Activated CD4-positive, alpha-beta memory T cell treated with anti-CD3 and anti-CD28 coated beads, Interleukin-2, amount 10 ng/mL, durations not matched to agents 7 days and 5 days (primary cell): Measurements from ENCODE around the gene MAP1LC3B2. TPM values are rescaled to one million over a fixed set of nuclear protein-coding genes. Genes with fewer than 3 reads are reported as not detected.

ENCODE experiments used
- CTCF ChIA-PET: fragments of 350-600 bp; sonication (Branson Sonifier 250); formaldehyde crosslinking; loops from one replicate; lab custom pipeline; 2021; ENCODE audit warnings: antibody characterized with exemption, inconsistent platforms; lab: Charles Lee
- POLR2A ChIA-PET: fragments of 350-600 bp; sonication (Branson Sonifier 250); formaldehyde crosslinking; loops from one replicate; lab custom pipeline; 2021; ENCODE audit warnings: antibody characterized with exemption; lab: Charles Lee
- DNase-seq: peaks from one replicate; pipeline ENCODE4 v3.0.0-alpha.2; 2020
- H3K27ac Mint-ChIP-seq: one replicate; pipeline ENCODE4 v1.8.0; 2021; ENCODE audit warnings: mild to moderate bottlenecking, mixed read lengths
- H3K27me3 Mint-ChIP-seq: one replicate; pipeline ENCODE4 v1.8.0; 2021; ENCODE audit warnings: mixed read lengths
- H3K36me3 Mint-ChIP-seq: one replicate; pipeline ENCODE4 v1.8.0; 2021; ENCODE audit warnings: low read depth, mixed read lengths
- H3K4me1 Mint-ChIP-seq: one replicate; pipeline ENCODE4 v1.8.0; 2021; ENCODE audit warnings: mixed read lengths
- H3K4me3 Mint-ChIP-seq: one replicate; pipeline ENCODE4 v1.8.0; 2021; ENCODE audit warnings: mild to moderate bottlenecking, mixed read lengths
- H3K9me3 Mint-ChIP-seq: one replicate; pipeline ENCODE4 v1.8.0; 2021; ENCODE audit warnings: mixed read lengths
- total RNA-seq, 2 experiments: library from RNA; stranded (reverse); gene quantifications; one replicate each; pipeline ENCODE4 v1.2.3, GENCODE V29; 2021

The MAP1LC3B2 gene
- total RNA-seq, 2 experiments from 2014 or later = 0.68 to 0.83 TPM

GRCh38 chr12:116539905-116540482 lies 19.2 kb upstream of the MAP1LC3B2 start:
- H3K36me3 Mint-ChIP-seq = no peaks in the 10 kb centered on the region
- ChIA-PET CTCF (no interaction called here), POLR2A (interaction anchor here (0.7 kb wide), 1 partner anchor 35 kb away, joined by 3 read pairs; no protein-coding TSS in a partner anchor)
- H3K27ac Mint-ChIP-seq = no peak overlapping the region
- no peak overlapping the region for H3K4me3 Mint-ChIP-seq
- H3K9me3 Mint-ChIP-seq = no peaks in the 10 kb centered on the region
- DNase-seq = no peak
- peaks cover 29% of the 10 kb centered on the region for H3K4me1 Mint-ChIP-seq
- peaks cover 4% of the 10 kb centered on the region for H3K27me3 Mint-ChIP-seq

GRCh38 chr12:116540622-116541152 lies 18.5 kb upstream of the MAP1LC3B2 start:
- CTCF ChIA-PET = no interaction called here
- no peaks in the 10 kb centered on the region for H3K9me3 Mint-ChIP-seq
- no peaks in the 10 kb centered on the region for H3K36me3 Mint-ChIP-seq
- H3K27me3 Mint-ChIP-seq = peaks cover 4% of the 10 kb centered on the region
- no peak overlapping the region for H3K4me3 Mint-ChIP-seq
- H3K27ac Mint-ChIP-seq = no peak overlapping the region
- POLR2A ChIA-PET = no interaction called here
- no peak for DNase-seq
- peaks cover 29% of the 10 kb centered on the region for H3K4me1 Mint-ChIP-seq

- Mint-ChIP-seq H3K9me3 (no peaks in the 10 kb centered on the region), H3K27me3 (peaks cover 2% of the 10 kb centered on the region)
- CTCF ChIA-PET = no interaction called here
These were observed 17.4 kb upstream of the MAP1LC3B2 start for GRCh38 chr12:116541547-116542344.

GRCh38 chr12:116542345-116542956 lies 16.7 kb upstream of the MAP1LC3B2 start:
- DNase-seq = no peak
- H3K4me3 Mint-ChIP-seq = no peak overlapping the region
- ChIA-PET CTCF (no interaction called here), POLR2A (no interaction called here)
- peaks cover 2% of the 10 kb centered on the region for H3K27me3 Mint-ChIP-seq
- H3K9me3 Mint-ChIP-seq = no peaks in the 10 kb centered on the region
- peaks cover 16% of the 10 kb centered on the region for H3K4me1 Mint-ChIP-seq
- H3K27ac Mint-ChIP-seq = no peak overlapping the region
- H3K36me3 Mint-ChIP-seq = no peaks in the 10 kb centered on the region

More at GRCh38 chr12:116541547-116542344, 17.4 kb upstream of the MAP1LC3B2 start:
- Mint-ChIP-seq H3K36me3 (no peaks in the 10 kb centered on the region), H3K27ac (no peak overlapping the region), H3K4me3 (no peak overlapping the region), H3K4me1 (peaks cover 23% of the 10 kb centered on the region)
- POLR2A ChIA-PET = no interaction called here
- no peak for DNase-seq

GRCh38 chr12:116544656-116545055 lies 14.5 kb upstream of the MAP1LC3B2 start:
- Mint-ChIP-seq H3K4me3 (no peak overlapping the region), H3K9me3 (no peaks in the 10 kb centered on the region), H3K36me3 (no peaks in the 10 kb centered on the region), H3K4me1 (no peaks in the 10 kb centered on the region), H3K27ac (no peak overlapping the region), H3K27me3 (peaks cover 2% of the 10 kb centered on the region)
- CTCF ChIA-PET = interaction anchor here (0.6 kb wide), 1 partner anchor 11 kb away, joined by 3 read pairs; no protein-coding TSS in a partner anchor
- POLR2A ChIA-PET = no interaction called here
- no peak for DNase-seq

- no peak overlapping the region for H3K27ac Mint-ChIP-seq
- no peak overlapping the region for H3K4me3 Mint-ChIP-seq
- ChIA-PET POLR2A (no interaction called here), CTCF (interaction anchor here (0.6 kb wide), 1 partner anchor 12 kb away, joined by 3 read pairs; no protein-coding TSS in a partner anchor)
- DNase-seq = no peak
- H3K36me3 Mint-ChIP-seq = no peaks in the 10 kb centered on the region
- no peaks in the 10 kb centered on the region for H3K9me3 Mint-ChIP-seq
- H3K27me3 Mint-ChIP-seq = peaks cover 2% of the 10 kb centered on the region
- H3K4me1 Mint-ChIP-seq = no peaks in the 10 kb centered on the region
These were observed 14.0 kb upstream of the MAP1LC3B2 start for GRCh38 chr12:116545144-116545543.

GRCh38 chr12:116545936-116546335 lies 13.2 kb upstream of the MAP1LC3B2 start:
- H3K9me3 Mint-ChIP-seq = no peaks in the 10 kb centered on the region
- peaks cover 2% of the 10 kb centered on the region for H3K27me3 Mint-ChIP-seq
- no peaks in the 10 kb centered on the region for H3K4me1 Mint-ChIP-seq
- H3K36me3 Mint-ChIP-seq = no peaks in the 10 kb centered on the region
- CTCF ChIA-PET = interaction anchor here (1.0 kb wide), 1 partner anchor 15 kb away, joined by 4 read pairs; no protein-coding TSS in a partner anchor
- DNase-seq = no peak
- H3K4me3 Mint-ChIP-seq = no peak overlapping the region
- POLR2A ChIA-PET = no interaction called here
- no peak overlapping the region for H3K27ac Mint-ChIP-seq

- no peak overlapping the region for H3K27ac Mint-ChIP-seq
- H3K36me3 Mint-ChIP-seq = no peaks in the 10 kb centered on the region
- H3K27me3 Mint-ChIP-seq = peaks cover 2% of the 10 kb centered on the region
- no peak overlapping the region for H3K4me3 Mint-ChIP-seq
- ChIA-PET CTCF (interaction anchor here (1.6 kb wide), 1 partner anchor 12 kb away, joined by 3 read pairs; no protein-coding TSS in a partner anchor), POLR2A (interaction anchor here (0.9 kb wide), 1 partner anchor 12 kb away, joined by 4 read pairs; the partner anchor contains the start of gene MAP1LC3B2)
- DNase-seq = no peak
- H3K4me1 Mint-ChIP-seq = no peaks in the 10 kb centered on the region
- no peaks in the 10 kb centered on the region for H3K9me3 Mint-ChIP-seq
These were observed 11.2 kb upstream of the MAP1LC3B2 start for GRCh38 chr12:116547955-116548501.

- Mint-ChIP-seq H3K9me3 (no peaks in the 10 kb centered on the region), H3K4me1 (no peaks in the 10 kb centered on the region), H3K27ac (no peak overlapping the region), H3K4me3 (no peak overlapping the region), H3K36me3 (no peaks in the 10 kb centered on the region), H3K27me3 (peaks cover 2% of the 10 kb centered on the region)
- DNase-seq = no peak
- CTCF ChIA-PET = no interaction called here
- POLR2A ChIA-PET = no interaction called here
These were observed 9.2 kb upstream of the MAP1LC3B2 start for GRCh38 chr12:116549993-116550392.

GRCh38 chr12:116551151-116551550 lies 8.0 kb upstream of the MAP1LC3B2 start:
- ChIA-PET POLR2A (no interaction called here), CTCF (no interaction called here)
- H3K4me1 Mint-ChIP-seq = no peaks in the 10 kb centered on the region

GRCh38 chr12:116551619-116551951 lies 7.6 kb upstream of the MAP1LC3B2 start:
- Mint-ChIP-seq H3K4me1 (no peaks in the 10 kb centered on the region), H3K9me3 (no peaks in the 10 kb centered on the region), H3K4me3 (no peak overlapping the region), H3K36me3 (no peaks in the 10 kb centered on the region), H3K27me3 (peaks cover 11% of the 10 kb centered on the region), H3K27ac (no peak overlapping the region)
- no peak for DNase-seq
- ChIA-PET POLR2A (no interaction called here), CTCF (no interaction called here)

More at GRCh38 chr12:116551151-116551550, 8.0 kb upstream of the MAP1LC3B2 start:
- Mint-ChIP-seq H3K27me3 (peaks cover 8% of the 10 kb centered on the region), H3K27ac (no peak overlapping the region), H3K9me3 (no peaks in the 10 kb centered on the region), H3K36me3 (no peaks in the 10 kb centered on the region), H3K4me3 (no peak overlapping the region)
- DNase-seq = no peak

- POLR2A ChIA-PET = no interaction called here
- no peak for DNase-seq
- peaks cover 17% of the 10 kb centered on the region for H3K27me3 Mint-ChIP-seq
- no peak overlapping the region for H3K4me3 Mint-ChIP-seq
- peaks cover 4% of the 10 kb centered on the region for H3K9me3 Mint-ChIP-seq
- CTCF ChIA-PET = no interaction called here
- no peak overlapping the region for H3K27ac Mint-ChIP-seq
- H3K4me1 Mint-ChIP-seq = peaks cover 4% of the 10 kb centered on the region
- peaks cover 4% of the 10 kb centered on the region for H3K36me3 Mint-ChIP-seq
These were observed 7.0 kb upstream of the MAP1LC3B2 start for GRCh38 chr12:116551952-116552772.
